Activated B cell treated with CpG ODN at 0.5 μM for 24 hours (primary cell): ENCODE measurements around the gene NAIF1. TPM values are rescaled to one million over a fixed set of nuclear protein-coding genes. Genes with fewer than 3 reads are reported as not detected.
A peak's percentile ranks its signal among the peaks of the same experiment; 100 is the strongest.

Experiments used
- ATAC-seq: fragments of 200-7000 bp; cut with Tn5 transposase; one replicate; pipeline ENCODE4 v1.10.0; 2021; ENCODE audit warnings: low read depth, mild to moderate bottlenecking, moderate library complexity
- CTCF ChIA-PET: fragments of 350-600 bp; sonication (Branson Sonifier 250); formaldehyde crosslinking; loops from one replicate; lab custom pipeline; 2021; ENCODE audit warnings: antibody characterized with exemption; lab: Charles Lee
- POLR2A ChIA-PET: fragments of 350-600 bp; sonication (Branson Sonifier 250); formaldehyde crosslinking; loops from one replicate; lab custom pipeline; 2021; ENCODE audit warnings: antibody characterized with exemption; lab: Charles Lee
- DNase-seq: peaks from one replicate; pipeline ENCODE4 v3.0.0; 2022
- H3K27ac Mint-ChIP-seq: one replicate; pipeline ENCODE4 v1.8.0; 2020; ENCODE audit warnings: mixed read lengths
- H3K27me3 Mint-ChIP-seq: one replicate; pipeline ENCODE4 v1.8.0; 2021; ENCODE audit warnings: mixed read lengths
- H3K36me3 Mint-ChIP-seq: one replicate; pipeline ENCODE4 v1.8.0; 2021; ENCODE audit warnings: low read depth, mixed read lengths
- H3K4me1 Mint-ChIP-seq: one replicate; pipeline ENCODE4 v1.8.0; 2021; ENCODE audit warnings: mixed read lengths
- H3K4me3 Mint-ChIP-seq: one replicate; pipeline ENCODE4 v1.8.0; 2020; ENCODE audit warnings: mild to moderate bottlenecking, mixed read lengths
- H3K9me3 Mint-ChIP-seq: one replicate; pipeline ENCODE4 v1.8.0; 2020; ENCODE audit warnings: mixed read lengths
- CTCF ChIP-seq: fragments of 200-600 bp; IDR thresholded peaks from one replicate; pipeline ENCODE4 v1.8.0; 2022; ENCODE audit warnings: antibody characterized with exemption, mild to moderate bottlenecking
- intact Hi-C: fragments of 100-400 bp; cut with micrococcal nuclease; formaldehyde crosslinking; loops from one replicate; pipeline ENCODE4 v1.15.1; 2024
- total RNA-seq: library from RNA; stranded (reverse); gene quantifications from 2 replicates; pipeline ENCODE4 v1.2.3, GENCODE V29; 2022

Gene NAIF1
- total RNA-seq, 1 donor from 2014 or later, result 10.4 TPM

GRCh38 chr9:128034821-128035652, 32.1 kb downstream of the NAIF1 start:
- peak; percentile 42 for DNase-seq
- POLR2A ChIA-PET, result interaction anchor here (0.5 to 5.8 kb wide), 14 partner anchors 9 to 106 kb away, joined by 3 to 78 read pairs (median 5); partner anchors contain the start of genes EEIG1 and NAIF1

GRCh38 chr9:128033609-128034008, 33.5 kb downstream of the NAIF1 start:
- Mint-ChIP-seq H3K27me3 (no peaks in the 10 kb centered on the region), H3K4me3 (no peak overlapping the region), H3K9me3 (no peaks in the 10 kb centered on the region), H3K27ac (peak overlapping the region; percentile 87), H3K36me3 (no peaks in the 10 kb centered on the region), H3K4me1 (peaks cover 44% of the 10 kb centered on the region)
- POLR2A ChIA-PET, result interaction anchor here (0.6 to 5.8 kb wide), 10 partner anchors 8 to 745 kb away, joined by 3 to 78 read pairs (median 5); partner anchors contain the start of genes EEIG1 and NAIF1
- CTCF ChIA-PET, result interaction anchor here (0.6 to 8.9 kb wide), 12 partner anchors 31 to 444 kb away, joined by 3 to 180 read pairs (median 9); partner anchors contain the start of gene EEIG1
- ATAC-seq (no peak), DNase-seq (no peak)
- no peak for TF ChIP-seq CTCF
- intact Hi-C loops, result no loop called here

More at GRCh38 chr9:128034821-128035652, 32.1 kb downstream of the NAIF1 start:
- no peaks in the 10 kb centered on the region for H3K9me3 Mint-ChIP-seq
- ATAC-seq, result peak; percentile 83
- H3K36me3 Mint-ChIP-seq, result no peaks in the 10 kb centered on the region
- CTCF ChIA-PET, result interaction anchor here (0.7 to 8.9 kb wide), 28 partner anchors 9 to 531 kb away, joined by 3 to 180 read pairs (median 4); partner anchors contain the start of genes EEIG1 and PIP5KL1
- no peak overlapping the region for H3K4me3 Mint-ChIP-seq
- no peaks in the 10 kb centered on the region for H3K27me3 Mint-ChIP-seq
- peaks cover 35% of the 10 kb centered on the region for H3K4me1 Mint-ChIP-seq
- peak; percentile 68 for TF ChIP-seq CTCF
- intact Hi-C loops, result loop anchor here (1.0 to 5.0 kb wide), 5 partner anchors 47 to 92 kb away; no protein-coding TSS in a partner anchor
- H3K27ac Mint-ChIP-seq, result peak overlapping the region; percentile 75

GRCh38 chr9:128027705-128028104, 39.4 kb downstream of the NAIF1 start:
- H3K36me3 Mint-ChIP-seq, result no peaks in the 10 kb centered on the region
- H3K27me3 Mint-ChIP-seq, result no peaks in the 10 kb centered on the region
- POLR2A ChIA-PET, result interaction anchor here (0.6 to 6.7 kb wide), 9 partner anchors 17 to 662 kb away, joined by 3 to 69 read pairs (median 6); partner anchors contain the start of genes EEIG1 and ST6GALNAC4
- no peak for DNase-seq
- CTCF ChIA-PET, result interaction anchor here (1.1 to 5.7 kb wide), 3 partner anchors 53 to 84 kb away, joined by 4 to 34 read pairs (median 14); no protein-coding TSS in a partner anchor
- intact Hi-C loops, result loop anchor here (2.0 kb wide), 2 partner anchors 39 to 57 kb away; partner anchors contain the start of gene NAIF1
- ATAC-seq, result no peak
- peak overlapping the region; percentile 15 for H3K4me3 Mint-ChIP-seq
- H3K9me3 Mint-ChIP-seq, result no peaks in the 10 kb centered on the region
- no peak for TF ChIP-seq CTCF
- H3K4me1 Mint-ChIP-seq, result peaks cover 81% of the 10 kb centered on the region
- H3K27ac Mint-ChIP-seq, result peak overlapping the region; percentile 88

- Mint-ChIP-seq H3K4me3 (peak overlapping the region; percentile 67), H3K36me3 (no peaks in the 10 kb centered on the region), H3K9me3 (no peaks in the 10 kb centered on the region), H3K27me3 (no peaks in the 10 kb centered on the region), H3K27ac (peak overlapping the region; percentile 88), H3K4me1 (peaks cover 86% of the 10 kb centered on the region)
- ChIA-PET POLR2A (interaction anchor here (0.6 to 6.7 kb wide), 16 partner anchors 9 to 110 kb away, joined by 3 to 69 read pairs (median 6); partner anchors contain the start of genes EEIG1 and ST6GALNAC4), CTCF (interaction anchor here (1.1 to 5.7 kb wide), 4 partner anchors 8 to 84 kb away, joined by 4 to 34 read pairs (median 11); no protein-coding TSS in a partner anchor)
- intact Hi-C loops, result loop anchor here (1.0 to 2.0 kb wide), 4 partner anchors 20 to 56 kb away; partner anchors contain the start of gene NAIF1
- ATAC-seq (peak; percentile 14), DNase-seq (no peak)
- TF ChIP-seq CTCF, result no peak
Observed at GRCh38 chr9:128026773-128027541, 40.2 kb downstream of the NAIF1 start.
